Lower leg skin (tissue), 3 donors: Measurements from ENCODE around the gene RAX2.

Source experiments
- POLR2A ChIP-seq, 2 donors: fragments of 450-650 bp; IDR thresholded peaks; one replicate each; pipeline ENCODE4 v1.6.1; 2016 to 2017; ENCODE audit warnings: antibody characterized with exemption in 2 of 2, mild to moderate bottlenecking in 1 of 2, moderate library complexity in 1 of 2
- TF ChIP-seq, protein P1 (sequence below), 3 donors: fragments of 450-650 bp; IDR thresholded peaks; one replicate each; pipeline ENCODE4 v1.5.1; 2016; ENCODE audit warnings: antibody characterized with exemption in 3 of 3, mild to moderate bottlenecking in 3 of 3, moderate library complexity in 2 of 3

DNA sequence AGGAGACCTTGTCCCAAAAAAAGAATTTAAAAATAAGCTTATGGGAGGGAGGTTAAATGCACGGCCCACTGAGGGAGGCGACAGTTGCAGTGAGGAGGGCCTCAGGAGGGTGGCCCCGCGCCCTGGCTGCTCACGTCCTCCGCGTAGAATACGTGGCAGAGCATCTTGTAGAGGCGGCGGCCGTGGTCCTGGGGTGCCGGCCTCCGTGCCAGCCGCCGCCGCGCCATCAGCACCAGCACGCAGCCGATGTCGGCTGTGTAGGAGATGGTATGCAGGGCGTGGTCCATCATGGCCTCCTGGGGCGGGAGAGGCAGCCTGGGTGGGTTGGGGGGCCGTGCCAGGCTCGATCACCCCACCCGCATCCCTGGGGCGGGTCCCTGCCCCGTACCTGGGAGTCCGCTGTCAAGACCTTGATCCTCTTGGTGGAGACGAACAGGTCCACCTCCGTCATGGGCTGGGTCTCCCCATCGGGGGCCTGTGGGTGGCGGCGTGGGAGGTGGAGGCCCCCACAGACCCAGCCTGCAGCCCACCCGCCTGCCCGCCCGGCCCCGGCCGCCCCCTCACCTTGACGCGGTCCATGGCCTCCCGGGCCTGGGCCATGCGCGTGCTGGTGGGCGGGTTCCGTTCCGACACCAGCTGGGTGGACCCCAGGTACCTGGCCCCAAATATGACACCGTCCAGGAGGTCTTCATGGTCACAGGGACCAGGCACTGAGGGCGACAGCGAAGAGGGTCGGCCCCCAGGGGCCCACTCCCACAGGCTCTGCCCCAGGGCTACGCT is 18.2 kb downstream of the RAX2 start:
- TF ChIP-seq, protein P1, sequence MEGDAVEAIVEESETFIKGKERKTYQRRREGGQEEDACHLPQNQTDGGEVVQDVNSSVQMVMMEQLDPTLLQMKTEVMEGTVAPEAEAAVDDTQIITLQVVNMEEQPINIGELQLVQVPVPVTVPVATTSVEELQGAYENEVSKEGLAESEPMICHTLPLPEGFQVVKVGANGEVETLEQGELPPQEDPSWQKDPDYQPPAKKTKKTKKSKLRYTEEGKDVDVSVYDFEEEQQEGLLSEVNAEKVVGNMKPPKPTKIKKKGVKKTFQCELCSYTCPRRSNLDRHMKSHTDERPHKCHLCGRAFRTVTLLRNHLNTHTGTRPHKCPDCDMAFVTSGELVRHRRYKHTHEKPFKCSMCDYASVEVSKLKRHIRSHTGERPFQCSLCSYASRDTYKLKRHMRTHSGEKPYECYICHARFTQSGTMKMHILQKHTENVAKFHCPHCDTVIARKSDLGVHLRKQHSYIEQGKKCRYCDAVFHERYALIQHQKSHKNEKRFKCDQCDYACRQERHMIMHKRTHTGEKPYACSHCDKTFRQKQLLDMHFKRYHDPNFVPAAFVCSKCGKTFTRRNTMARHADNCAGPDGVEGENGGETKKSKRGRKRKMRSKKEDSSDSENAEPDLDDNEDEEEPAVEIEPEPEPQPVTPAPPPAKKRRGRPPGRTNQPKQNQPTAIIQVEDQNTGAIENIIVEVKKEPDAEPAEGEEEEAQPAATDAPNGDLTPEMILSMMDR (IDR thresholded peaks at IDR 0.05), result no peak
- no peak for TF ChIP-seq POLR2A (IDR thresholded peaks at IDR 0.05)
